Mucosa of stomach (tissue), 1 donor: Measurements from ENCODE around the gene PTPRU.

Source experiments
- H3K27me3 ChIP-seq: one replicate; pipeline ENCODE4 v1.7.0; 2013; ENCODE audit warnings: mild to moderate bottlenecking, low read length; ENCODE audit not compliant: control insufficient read depth, insufficient read depth
- H3K36me3 ChIP-seq: one replicate; pipeline ENCODE4 v1.7.0; 2013; ENCODE audit warnings: low read length; ENCODE audit not compliant: control insufficient read depth, insufficient read depth
- H3K4me1 ChIP-seq: one replicate; pipeline ENCODE4 v1.7.0; 2013; ENCODE audit warnings: mild to moderate bottlenecking, low read length; ENCODE audit not compliant: control insufficient read depth, insufficient read depth
- H3K4me3 ChIP-seq: one replicate; pipeline ENCODE4 v1.7.0; 2013; ENCODE audit warnings: low read length
- H3K9ac ChIP-seq: one replicate; pipeline ENCODE4 v1.7.0; 2013; ENCODE audit warnings: mild to moderate bottlenecking, low read length, moderate library complexity
- H3K9me3 ChIP-seq: one replicate; pipeline ENCODE4 v1.7.0; 2013; ENCODE audit warnings: mild to moderate bottlenecking, low read length, moderate library complexity; ENCODE audit not compliant: control insufficient read depth
- donor health status: Pancreatic carcinoma.

The PTPRU gene

GRCh38 chr1:29280409-29281131 is 44.2 kb downstream of the PTPRU start:
- no peaks in the 10 kb centered on the region for H3K36me3 ChIP-seq
- no peak overlapping the region for H3K9ac ChIP-seq
- no peak overlapping the region for H3K4me3 ChIP-seq

GRCh38 chr1:29281571-29281970 is 45.2 kb downstream of the PTPRU start:
- H3K27me3 ChIP-seq: no peaks in the 10 kb centered on the region
- H3K4me1 ChIP-seq: peaks cover 7% of the 10 kb centered on the region
- H3K9ac ChIP-seq: no peak overlapping the region
- H3K9me3 ChIP-seq: no peaks in the 10 kb centered on the region
- H3K36me3 ChIP-seq: no peaks in the 10 kb centered on the region
- no peak overlapping the region for H3K4me3 ChIP-seq

More at GRCh38 chr1:29280409-29281131, 44.2 kb downstream of the PTPRU start:
- Histone ChIP-seq H3K4me1 (peaks cover 7% of the 10 kb centered on the region), H3K27me3 (no peaks in the 10 kb centered on the region), H3K9me3 (no peaks in the 10 kb centered on the region)

- H3K4me3 ChIP-seq: no peak overlapping the region
- H3K36me3 ChIP-seq: no peaks in the 10 kb centered on the region
- H3K27me3 ChIP-seq: no peaks in the 10 kb centered on the region
- no peaks in the 10 kb centered on the region for H3K9me3 ChIP-seq
- no peak overlapping the region for H3K9ac ChIP-seq
- H3K4me1 ChIP-seq: peaks cover 7% of the 10 kb centered on the region
These were observed 46.0 kb downstream of the PTPRU start for GRCh38 chr1:29282135-29282923.

GRCh38 chr1:29282924-29283803 is 46.8 kb downstream of the PTPRU start:
- H3K9ac ChIP-seq: no peak overlapping the region
- H3K4me3 ChIP-seq: no peak overlapping the region
- H3K9me3 ChIP-seq: no peaks in the 10 kb centered on the region
- H3K27me3 ChIP-seq: no peaks in the 10 kb centered on the region
- peaks cover 7% of the 10 kb centered on the region for H3K4me1 ChIP-seq
- H3K36me3 ChIP-seq: no peaks in the 10 kb centered on the region

DNA sequence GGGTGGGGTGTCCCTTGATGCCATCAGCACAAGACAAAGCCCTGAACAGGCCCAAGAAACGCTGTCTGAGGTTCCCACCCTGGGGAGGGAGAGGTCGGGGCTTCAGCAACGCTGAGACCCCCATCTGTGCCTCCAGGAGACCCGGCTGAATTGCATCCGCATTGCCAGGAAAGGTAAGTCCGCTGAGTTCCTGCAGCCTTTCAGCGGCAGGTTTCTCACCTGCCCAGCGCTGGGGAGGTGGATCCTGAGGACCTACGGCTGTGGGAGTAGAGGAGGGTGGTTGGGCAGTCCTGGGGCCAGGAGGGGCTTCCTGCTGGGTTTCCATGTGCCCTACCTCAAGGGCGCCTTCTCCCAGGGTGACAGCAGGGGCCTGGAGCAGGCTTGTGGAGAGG is 47.5 kb downstream of the PTPRU start:
- H3K4me1 ChIP-seq: peaks cover 7% of the 10 kb centered on the region
- no peak overlapping the region for H3K4me3 ChIP-seq
- H3K36me3 ChIP-seq: no peaks in the 10 kb centered on the region
- H3K27me3 ChIP-seq: no peaks in the 10 kb centered on the region
- no peak overlapping the region for H3K9ac ChIP-seq
- no peaks in the 10 kb centered on the region for H3K9me3 ChIP-seq

GRCh38 chr1:29284286-29284960 is 48.1 kb downstream of the PTPRU start:
- Histone ChIP-seq H3K4me1 (peaks cover 7% of the 10 kb centered on the region), H3K36me3 (no peaks in the 10 kb centered on the region), H3K9ac (no peak overlapping the region), H3K4me3 (no peak overlapping the region), H3K9me3 (no peaks in the 10 kb centered on the region), H3K27me3 (no peaks in the 10 kb centered on the region)

- peaks cover 7% of the 10 kb centered on the region for H3K4me1 ChIP-seq
- H3K9ac ChIP-seq: no peak overlapping the region
- no peak overlapping the region for H3K4me3 ChIP-seq
These were observed 48.7 kb downstream of the PTPRU start for GRCh38 chr1:29284961-29285560.

GRCh38 chr1:29285771-29286170 is 49.4 kb downstream of the PTPRU start:
- Histone ChIP-seq H3K4me3 (no peak overlapping the region), H3K27me3 (no peaks in the 10 kb centered on the region)

More at GRCh38 chr1:29284961-29285560, 48.7 kb downstream of the PTPRU start:
- Histone ChIP-seq H3K9me3 (no peaks in the 10 kb centered on the region), H3K36me3 (no peaks in the 10 kb centered on the region), H3K27me3 (no peaks in the 10 kb centered on the region)

GRCh38 chr1:29286194-29286767 is 50.0 kb downstream of the PTPRU start:
- Histone ChIP-seq H3K9ac (no peak overlapping the region), H3K4me1 (peaks cover 7% of the 10 kb centered on the region), H3K27me3 (no peaks in the 10 kb centered on the region), H3K9me3 (no peaks in the 10 kb centered on the region), H3K36me3 (no peaks in the 10 kb centered on the region), H3K4me3 (no peak overlapping the region)

More at GRCh38 chr1:29285771-29286170, 49.4 kb downstream of the PTPRU start:
- H3K9me3 ChIP-seq: no peaks in the 10 kb centered on the region
- H3K9ac ChIP-seq: no peak overlapping the region
- no peaks in the 10 kb centered on the region for H3K36me3 ChIP-seq
- peaks cover 7% of the 10 kb centered on the region for H3K4me1 ChIP-seq

DNA sequence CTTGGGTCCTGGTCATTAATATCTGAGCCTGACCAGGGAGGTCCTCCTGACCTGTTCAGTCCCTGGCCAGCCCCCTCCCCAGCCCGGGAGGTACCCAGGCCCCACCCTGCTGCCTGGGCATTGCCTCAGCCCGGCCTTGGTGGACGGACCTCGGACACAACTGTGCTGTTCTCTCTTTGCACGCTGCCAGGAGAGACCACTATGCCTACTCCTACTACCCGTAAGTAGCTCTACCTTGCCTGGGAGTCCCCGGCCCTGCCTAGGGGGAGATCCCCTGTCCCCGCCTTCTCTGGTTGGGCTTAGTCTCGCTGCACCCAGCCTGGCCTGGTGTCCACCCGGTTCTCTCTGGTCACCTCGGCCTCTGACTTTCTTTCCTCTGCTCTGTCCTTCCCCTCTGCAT is 53.2 kb downstream of the PTPRU start:
- Histone ChIP-seq H3K36me3 (no peaks in the 10 kb centered on the region), H3K9ac (no peak overlapping the region), H3K27me3 (no peaks in the 10 kb centered on the region), H3K4me3 (no peak overlapping the region), H3K4me1 (no peaks in the 10 kb centered on the region), H3K9me3 (no peaks in the 10 kb centered on the region)

DNA sequence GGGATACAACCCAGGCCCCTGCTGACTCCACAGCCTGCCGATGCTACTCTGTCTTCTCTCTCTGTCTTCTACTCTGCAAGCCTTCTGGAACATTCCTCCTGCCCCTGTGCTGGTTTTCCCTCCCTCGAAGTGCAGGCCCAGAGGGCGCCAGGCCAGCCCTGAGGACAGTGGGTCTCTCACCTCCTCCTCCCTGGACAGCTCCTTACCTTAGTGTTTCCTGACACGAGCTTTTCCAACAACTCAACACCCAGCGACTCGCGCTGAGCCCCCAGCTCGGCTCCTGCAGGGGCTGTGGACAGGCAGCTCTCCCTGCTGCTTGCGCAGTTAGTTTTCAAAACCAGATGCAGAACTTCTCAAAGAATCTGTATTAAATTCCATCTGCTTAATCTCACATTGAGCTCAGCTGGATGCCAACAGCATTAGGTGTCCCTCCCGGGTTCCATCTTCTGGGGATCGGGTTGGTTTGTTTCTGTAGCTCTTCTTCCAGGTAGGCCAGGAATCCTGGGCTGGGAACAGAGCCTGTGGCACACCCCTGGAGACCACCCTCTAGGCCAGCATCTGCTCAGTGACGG is 54.2 kb downstream of the PTPRU start:
- Histone ChIP-seq H3K9ac (no peak overlapping the region), H3K27me3 (no peaks in the 10 kb centered on the region), H3K4me1 (no peaks in the 10 kb centered on the region), H3K36me3 (no peaks in the 10 kb centered on the region), H3K4me3 (no peak overlapping the region), H3K9me3 (no peaks in the 10 kb centered on the region)
